ENCODE data around the gene ACOT12. TPM values are rescaled to one million over a fixed set of nuclear protein-coding genes. Genes with fewer than 3 reads are reported as not detected.
"Not testable (repeated sequence)": the region's sequence is repeated elsewhere in the genome, so short reads cannot be mapped to it uniquely, and the experiment has no call there.

Gene ACOT12
- total RNA-seq, 1 donor from 2014 or later, result not detected

DNA sequence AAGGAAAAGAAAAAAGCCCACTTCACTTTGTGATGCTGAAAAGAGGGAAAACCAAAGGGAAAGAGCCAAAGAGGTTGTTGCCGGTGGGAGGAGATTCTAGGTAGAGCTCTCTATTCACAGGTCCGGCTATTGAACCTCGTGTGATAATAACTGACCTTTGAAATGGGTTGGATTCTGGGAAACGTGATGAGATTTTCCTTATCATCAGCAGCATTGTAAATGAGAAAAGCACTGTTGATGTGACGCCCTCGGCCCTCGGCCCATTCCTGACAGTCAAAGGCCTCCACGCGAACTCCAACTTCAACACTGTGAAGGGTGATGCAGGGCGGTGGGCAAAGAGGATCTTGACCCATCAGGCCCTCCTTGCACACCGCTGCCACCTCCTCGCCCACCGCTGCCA lies 49.2 kb downstream of the ACOT12 start:
- Mint-ChIP-seq H3K4me1 (ENCODE audit: unreplicated experiment) (peaks cover 10% of the 10 kb centered on the region), H3K36me3 (ENCODE audit: low read depth, unreplicated experiment) (no peaks in the 10 kb centered on the region), H3K27ac (ENCODE audit: unreplicated experiment) (no peak overlapping the region), H3K27me3 (ENCODE audit: unreplicated experiment) (peaks cover 1% of the 10 kb centered on the region), H3K9me3 (ENCODE audit: unreplicated experiment) (no peaks in the 10 kb centered on the region), H3K4me3 (ENCODE audit: unreplicated experiment) (no peak overlapping the region)
- TF ChIP-seq, protein P1, sequence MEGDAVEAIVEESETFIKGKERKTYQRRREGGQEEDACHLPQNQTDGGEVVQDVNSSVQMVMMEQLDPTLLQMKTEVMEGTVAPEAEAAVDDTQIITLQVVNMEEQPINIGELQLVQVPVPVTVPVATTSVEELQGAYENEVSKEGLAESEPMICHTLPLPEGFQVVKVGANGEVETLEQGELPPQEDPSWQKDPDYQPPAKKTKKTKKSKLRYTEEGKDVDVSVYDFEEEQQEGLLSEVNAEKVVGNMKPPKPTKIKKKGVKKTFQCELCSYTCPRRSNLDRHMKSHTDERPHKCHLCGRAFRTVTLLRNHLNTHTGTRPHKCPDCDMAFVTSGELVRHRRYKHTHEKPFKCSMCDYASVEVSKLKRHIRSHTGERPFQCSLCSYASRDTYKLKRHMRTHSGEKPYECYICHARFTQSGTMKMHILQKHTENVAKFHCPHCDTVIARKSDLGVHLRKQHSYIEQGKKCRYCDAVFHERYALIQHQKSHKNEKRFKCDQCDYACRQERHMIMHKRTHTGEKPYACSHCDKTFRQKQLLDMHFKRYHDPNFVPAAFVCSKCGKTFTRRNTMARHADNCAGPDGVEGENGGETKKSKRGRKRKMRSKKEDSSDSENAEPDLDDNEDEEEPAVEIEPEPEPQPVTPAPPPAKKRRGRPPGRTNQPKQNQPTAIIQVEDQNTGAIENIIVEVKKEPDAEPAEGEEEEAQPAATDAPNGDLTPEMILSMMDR (IDR thresholded peaks at IDR 0.05; ENCODE audit: unreplicated experiment), result no peak
- DNase-seq (ENCODE audit: low spot score), result no peak

DNA sequence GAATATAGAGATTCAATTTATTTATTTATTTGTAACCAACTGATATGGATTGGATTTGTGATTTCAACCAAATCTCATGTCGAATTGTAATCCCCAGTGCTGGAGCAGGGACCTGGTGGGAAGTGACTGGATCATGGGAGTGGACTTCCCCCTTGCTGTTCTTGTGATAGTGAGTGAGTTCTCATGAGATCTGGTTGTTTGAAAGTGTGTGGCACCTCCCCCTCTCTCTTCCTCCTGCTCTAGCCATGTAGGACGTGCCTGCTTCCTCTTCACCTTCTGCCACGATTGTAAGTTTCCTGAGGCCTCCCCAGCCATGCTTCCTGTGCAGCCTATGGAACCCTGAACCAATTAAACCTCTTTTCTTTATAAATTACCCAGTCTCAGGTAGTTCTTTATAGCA lies 55.7 kb downstream of the ACOT12 start:
- not testable (repeated sequence) for DNase-seq (ENCODE audit: low spot score); H3K36me3 Mint-ChIP-seq (ENCODE audit: low read depth, unreplicated experiment); H3K27ac Mint-ChIP-seq (ENCODE audit: unreplicated experiment); H3K9me3 Mint-ChIP-seq (ENCODE audit: unreplicated experiment); H3K4me3 Mint-ChIP-seq (ENCODE audit: unreplicated experiment); H3K27me3 Mint-ChIP-seq (ENCODE audit: unreplicated experiment); H3K4me1 Mint-ChIP-seq (ENCODE audit: unreplicated experiment)

DNA sequence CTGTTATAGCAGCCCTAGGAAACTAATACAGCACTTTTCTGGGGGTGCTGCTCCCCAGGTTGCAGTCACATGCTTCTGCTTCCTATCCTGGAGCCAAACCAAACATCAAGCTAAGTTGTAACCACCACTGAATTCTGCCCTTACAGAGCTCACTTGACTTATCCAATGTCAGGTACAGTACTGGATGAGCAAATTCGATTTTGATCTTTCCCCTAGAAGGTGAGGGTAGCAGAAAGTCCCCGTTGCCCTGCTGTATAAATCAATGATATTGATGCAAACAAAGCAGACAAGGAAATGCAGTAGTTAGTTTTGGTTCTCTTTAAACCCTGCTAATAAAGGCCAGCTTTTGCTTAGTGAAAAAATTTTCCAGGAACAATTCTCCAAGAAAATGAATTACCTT lies 56.1 kb downstream of the ACOT12 start:
- peaks cover 3% of the 10 kb centered on the region for H3K27me3 Mint-ChIP-seq (ENCODE audit: unreplicated experiment)
- DNase-seq (ENCODE audit: low spot score), result no peak
- H3K4me1 Mint-ChIP-seq (ENCODE audit: unreplicated experiment), result no peaks in the 10 kb centered on the region
- H3K36me3 Mint-ChIP-seq (ENCODE audit: low read depth, unreplicated experiment), result peaks cover 8% of the 10 kb centered on the region
- H3K4me3 Mint-ChIP-seq (ENCODE audit: unreplicated experiment), result no peak overlapping the region
- TF ChIP-seq, protein P1 (IDR thresholded peaks at IDR 0.05; ENCODE audit: unreplicated experiment), result no peak
- H3K27ac Mint-ChIP-seq (ENCODE audit: unreplicated experiment), result no peak overlapping the region
- H3K9me3 Mint-ChIP-seq (ENCODE audit: unreplicated experiment), result peaks cover 5% of the 10 kb centered on the region

- H3K27me3 Mint-ChIP-seq (ENCODE audit: unreplicated experiment), result peaks cover 3% of the 10 kb centered on the region
- TF ChIP-seq, protein P1 (IDR thresholded peaks at IDR 0.05; ENCODE audit: unreplicated experiment), result no peak
- no peak overlapping the region for H3K4me3 Mint-ChIP-seq (ENCODE audit: unreplicated experiment)
- no peaks in the 10 kb centered on the region for H3K4me1 Mint-ChIP-seq (ENCODE audit: unreplicated experiment)
- peaks cover 8% of the 10 kb centered on the region for H3K36me3 Mint-ChIP-seq (ENCODE audit: low read depth, unreplicated experiment)
- no peak for DNase-seq (ENCODE audit: low spot score)
- H3K9me3 Mint-ChIP-seq (ENCODE audit: unreplicated experiment), result peaks cover 5% of the 10 kb centered on the region
- no peak overlapping the region for H3K27ac Mint-ChIP-seq (ENCODE audit: unreplicated experiment)
Observed at GRCh38 chr5:81336556-81336955, 57.4 kb downstream of the ACOT12 start.

DNA sequence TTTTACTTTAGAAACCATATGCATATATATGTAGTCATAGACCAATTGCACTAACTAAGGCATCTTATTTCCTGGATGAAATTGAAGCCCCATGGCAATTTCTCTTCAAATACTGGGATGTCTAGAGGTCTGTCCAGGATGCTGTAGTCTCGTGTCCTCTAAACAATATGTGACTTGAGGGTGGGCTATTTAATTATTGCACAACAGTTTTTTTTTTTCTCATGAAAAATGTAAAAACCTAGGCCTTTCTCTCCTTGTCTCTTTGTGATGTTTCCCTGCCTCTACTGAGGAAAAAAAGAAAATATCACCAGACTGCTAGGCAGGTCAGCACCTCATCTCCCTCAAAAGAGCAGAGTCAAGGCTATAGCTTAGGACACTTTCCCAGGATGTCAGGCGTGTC lies 58.0 kb downstream of the ACOT12 start:
- Mint-ChIP-seq H3K27ac (ENCODE audit: unreplicated experiment) (no peak overlapping the region), H3K4me3 (ENCODE audit: unreplicated experiment) (no peak overlapping the region), H3K27me3 (ENCODE audit: unreplicated experiment) (peaks cover 3% of the 10 kb centered on the region), H3K4me1 (ENCODE audit: unreplicated experiment) (no peaks in the 10 kb centered on the region), H3K9me3 (ENCODE audit: unreplicated experiment) (peaks cover 5% of the 10 kb centered on the region), H3K36me3 (ENCODE audit: low read depth, unreplicated experiment) (peaks cover 8% of the 10 kb centered on the region)
- DNase-seq (ENCODE audit: low spot score), result no peak
- TF ChIP-seq, protein P1 (IDR thresholded peaks at IDR 0.05; ENCODE audit: unreplicated experiment), result no peak
